Neural cell (in vitro differentiated cells): ENCODE results near the gene MACF1. TPM values are rescaled to one million over a fixed set of nuclear protein-coding genes. Genes with fewer than 3 reads are reported as not detected.
"Not testable (repeated sequence)": the region's sequence is repeated elsewhere in the genome, so short reads cannot be mapped to it uniquely, and the experiment has no call there.

Experiments used
- H2AFZ ChIP-seq: fragments of 200-600, 300-800 bp; sonication (generic), shearing (Covaris generic); 2 replicates; pipeline ENCODE4 v1.6.0; 2014; ENCODE audit warnings: low read depth, mild to moderate bottlenecking, antibody characterized with exemption, low read length, moderate library complexity
- H3F3A ChIP-seq: fragments of 200-600 bp; shearing (Covaris generic); 2 replicates; pipeline ENCODE4 v1.6.1; 2016; ENCODE audit warnings: mild to moderate bottlenecking, moderate library complexity, mixed read lengths, antibody characterized with exemption, low read length; ENCODE audit not compliant: insufficient read depth, poor library complexity, severe bottlenecking
- H3K27ac ChIP-seq: fragments of 200-600, 300-800 bp; sonication (generic), shearing (Covaris generic); 2 replicates; pipeline ENCODE4 v1.5.1; 2014; ENCODE audit warnings: mild to moderate bottlenecking, low read length, moderate library complexity
- H3K27me3 ChIP-seq: fragments of 300-800, 200-600 bp; sonication (generic), shearing (Covaris generic); 2 replicates; pipeline ENCODE4 v1.6.0; 2014; ENCODE audit warnings: mild to moderate bottlenecking, low read depth, low read length, moderate library complexity; ENCODE audit not compliant: insufficient read depth
- H3K36me3 ChIP-seq: fragments of 300-800, 200-600 bp; sonication (generic), shearing (Covaris generic); 2 replicates; pipeline ENCODE4 v1.5.1; 2014; ENCODE audit warnings: mild to moderate bottlenecking, antibody characterized with exemption, low read length, moderate library complexity; ENCODE audit not compliant: insufficient read depth
- H3K4me2 ChIP-seq: fragments of 300-800, 200-600 bp; sonication (generic), shearing (Covaris generic); 2 replicates; pipeline ENCODE4 v1.6.0; 2014; ENCODE audit warnings: mild to moderate bottlenecking, low read length
- H3K4me3 ChIP-seq: fragments of 300-800, 200-600 bp; sonication (generic), shearing (Covaris generic); 2 replicates; pipeline ENCODE4 v1.5.1; 2014; ENCODE audit warnings: mild to moderate bottlenecking, low read length, moderate library complexity
- H3K79me2 ChIP-seq: fragments of 200-600 bp; shearing (Covaris generic); replicated peaks from 2 replicates; pipeline ENCODE4 v1.6.0; 2014; ENCODE audit warnings: mild to moderate bottlenecking, low read length, moderate library complexity; ENCODE audit not compliant: insufficient read depth
- H3K9ac ChIP-seq: fragments of 300-800, 200-600 bp; sonication (generic), shearing (Covaris generic); 2 replicates; pipeline ENCODE4 v1.6.1; 2016; ENCODE audit warnings: mild to moderate bottlenecking, low read length, mixed read lengths
- H3K9me2 ChIP-seq: fragments of 200-600 bp; shearing (Covaris generic); 2 replicates; pipeline ENCODE4 v1.6.1; 2016; ENCODE audit warnings: mild to moderate bottlenecking, low read length, mixed read lengths; ENCODE audit not compliant: insufficient read depth
- H3K9me3 ChIP-seq: fragments of 200-600, 300-800 bp; sonication (generic), shearing (Covaris generic); 2 replicates; pipeline ENCODE4 v1.6.1; 2016; ENCODE audit warnings: mild to moderate bottlenecking, mixed run types, low read length, moderate library complexity, mixed read lengths
- H4K20me1 ChIP-seq: fragments of 200-600 bp; shearing (Covaris generic); 2 replicates; pipeline ENCODE4 v1.6.1; 2016; ENCODE audit warnings: mild to moderate bottlenecking, mixed run types; ENCODE audit not compliant: insufficient read depth
- EP300 ChIP-seq: fragments of 450-650 bp; conservative IDR thresholded peaks from 2 replicates; pipeline ENCODE4 v1.6.1; 2014; ENCODE audit warnings: antibody characterized with exemption, mild to moderate bottlenecking, moderate library complexity; ENCODE audit not compliant: poor library complexity, severe bottlenecking
- EZH2 ChIP-seq: fragments of 200-600, 300-800 bp; shearing (Covaris generic), sonication (generic); IDR thresholded peaks from 2 replicates; pipeline ENCODE4 v1.6.1; 2014; ENCODE audit warnings: antibody characterized with exemption, low read length, borderline replicate concordance, mild to moderate bottlenecking; ENCODE audit not compliant: insufficient read depth, poor library complexity, severe bottlenecking
- MXI1 ChIP-seq: fragments of 450-650 bp; conservative IDR thresholded peaks from 2 replicates; pipeline ENCODE4 v1.6.1; 2014; ENCODE audit warnings: antibody characterized with exemption, mild to moderate bottlenecking; ENCODE audit not compliant: poor library complexity, severe bottlenecking
- POLR2AphosphoS5 ChIP-seq: IDR thresholded peaks from 2 replicates; pipeline ENCODE4 v1.6.1; 2012
- RAD21 ChIP-seq: fragments of 450-650 bp; conservative IDR thresholded peaks from 2 replicates; pipeline ENCODE4 v1.6.1; 2014; ENCODE audit warnings: antibody characterized with exemption, mild to moderate bottlenecking, moderate library complexity
- SMC3 ChIP-seq: fragments of 450-650 bp; conservative IDR thresholded peaks from 2 replicates; pipeline ENCODE4 v1.6.1; 2014; ENCODE audit warnings: antibody characterized with exemption, mild to moderate bottlenecking, moderate library complexity; ENCODE audit not compliant: poor library complexity
- TAF1 ChIP-seq: IDR thresholded peaks from 2 replicates; pipeline ENCODE4 v1.6.1; 2012; ENCODE audit warnings: low read depth
- polyA plus RNA-seq: library from polyadenylated mRNA; depleted of rRNA; stranded (reverse); fragments of >200 nt; gene quantifications from 2 replicates; pipeline ENCODE4 v1.2.3, GENCODE V29; 2014
- TF ChIP-seq, protein P1 (sequence below): IDR thresholded peaks from 2 replicates; pipeline ENCODE4 v1.6.1; 2012; ENCODE audit warnings: borderline replicate concordance
- TF ChIP-seq, protein P2 (sequence below): fragments of 450-650 bp; IDR thresholded peaks from 2 replicates; pipeline ENCODE4 v1.5.1; 2014; ENCODE audit warnings: antibody characterized with exemption, mild to moderate bottlenecking, moderate library complexity; ENCODE audit not compliant: poor library complexity, severe bottlenecking

The MACF1 gene
- polyA plus RNA-seq, 1 donor from 2014 or later: 176 TPM

- Histone ChIP-seq H3K27ac (no peak overlapping the region), H3K79me2 (no peaks in the 10 kb centered on the region), H3K9me3 (no peaks in the 10 kb centered on the region), H3K9ac (no peak overlapping the region), H3K27me3 (no peaks in the 10 kb centered on the region), H3K36me3 (peaks cover 29% of the 10 kb centered on the region), H3K9me2 (no peaks in the 10 kb centered on the region), H2AFZ (no peak overlapping the region), H3F3A (no peaks in the 10 kb centered on the region), H3K4me3 (no peak overlapping the region), H3K4me2 (no peak overlapping the region), H4K20me1 (no peaks in the 10 kb centered on the region)
- TF ChIP-seq MXI1 (no peak), RAD21 (no peak), TAF1 (no peak), SMC3 (no peak), EZH2 (no peak), POLR2AphosphoS5 (no peak), EP300 (no peak)
- TF ChIP-seq, protein P1, sequence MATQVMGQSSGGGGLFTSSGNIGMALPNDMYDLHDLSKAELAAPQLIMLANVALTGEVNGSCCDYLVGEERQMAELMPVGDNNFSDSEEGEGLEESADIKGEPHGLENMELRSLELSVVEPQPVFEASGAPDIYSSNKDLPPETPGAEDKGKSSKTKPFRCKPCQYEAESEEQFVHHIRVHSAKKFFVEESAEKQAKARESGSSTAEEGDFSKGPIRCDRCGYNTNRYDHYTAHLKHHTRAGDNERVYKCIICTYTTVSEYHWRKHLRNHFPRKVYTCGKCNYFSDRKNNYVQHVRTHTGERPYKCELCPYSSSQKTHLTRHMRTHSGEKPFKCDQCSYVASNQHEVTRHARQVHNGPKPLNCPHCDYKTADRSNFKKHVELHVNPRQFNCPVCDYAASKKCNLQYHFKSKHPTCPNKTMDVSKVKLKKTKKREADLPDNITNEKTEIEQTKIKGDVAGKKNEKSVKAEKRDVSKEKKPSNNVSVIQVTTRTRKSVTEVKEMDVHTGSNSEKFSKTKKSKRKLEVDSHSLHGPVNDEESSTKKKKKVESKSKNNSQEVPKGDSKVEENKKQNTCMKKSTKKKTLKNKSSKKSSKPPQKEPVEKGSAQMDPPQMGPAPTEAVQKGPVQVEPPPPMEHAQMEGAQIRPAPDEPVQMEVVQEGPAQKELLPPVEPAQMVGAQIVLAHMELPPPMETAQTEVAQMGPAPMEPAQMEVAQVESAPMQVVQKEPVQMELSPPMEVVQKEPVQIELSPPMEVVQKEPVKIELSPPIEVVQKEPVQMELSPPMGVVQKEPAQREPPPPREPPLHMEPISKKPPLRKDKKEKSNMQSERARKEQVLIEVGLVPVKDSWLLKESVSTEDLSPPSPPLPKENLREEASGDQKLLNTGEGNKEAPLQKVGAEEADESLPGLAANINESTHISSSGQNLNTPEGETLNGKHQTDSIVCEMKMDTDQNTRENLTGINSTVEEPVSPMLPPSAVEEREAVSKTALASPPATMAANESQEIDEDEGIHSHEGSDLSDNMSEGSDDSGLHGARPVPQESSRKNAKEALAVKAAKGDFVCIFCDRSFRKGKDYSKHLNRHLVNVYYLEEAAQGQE: no peak
- TF ChIP-seq, protein P2, sequence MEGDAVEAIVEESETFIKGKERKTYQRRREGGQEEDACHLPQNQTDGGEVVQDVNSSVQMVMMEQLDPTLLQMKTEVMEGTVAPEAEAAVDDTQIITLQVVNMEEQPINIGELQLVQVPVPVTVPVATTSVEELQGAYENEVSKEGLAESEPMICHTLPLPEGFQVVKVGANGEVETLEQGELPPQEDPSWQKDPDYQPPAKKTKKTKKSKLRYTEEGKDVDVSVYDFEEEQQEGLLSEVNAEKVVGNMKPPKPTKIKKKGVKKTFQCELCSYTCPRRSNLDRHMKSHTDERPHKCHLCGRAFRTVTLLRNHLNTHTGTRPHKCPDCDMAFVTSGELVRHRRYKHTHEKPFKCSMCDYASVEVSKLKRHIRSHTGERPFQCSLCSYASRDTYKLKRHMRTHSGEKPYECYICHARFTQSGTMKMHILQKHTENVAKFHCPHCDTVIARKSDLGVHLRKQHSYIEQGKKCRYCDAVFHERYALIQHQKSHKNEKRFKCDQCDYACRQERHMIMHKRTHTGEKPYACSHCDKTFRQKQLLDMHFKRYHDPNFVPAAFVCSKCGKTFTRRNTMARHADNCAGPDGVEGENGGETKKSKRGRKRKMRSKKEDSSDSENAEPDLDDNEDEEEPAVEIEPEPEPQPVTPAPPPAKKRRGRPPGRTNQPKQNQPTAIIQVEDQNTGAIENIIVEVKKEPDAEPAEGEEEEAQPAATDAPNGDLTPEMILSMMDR: no peak
These were observed 262.1 kb downstream of the MACF1 start for GRCh38 chr1:39466413-39467107.

DNA sequence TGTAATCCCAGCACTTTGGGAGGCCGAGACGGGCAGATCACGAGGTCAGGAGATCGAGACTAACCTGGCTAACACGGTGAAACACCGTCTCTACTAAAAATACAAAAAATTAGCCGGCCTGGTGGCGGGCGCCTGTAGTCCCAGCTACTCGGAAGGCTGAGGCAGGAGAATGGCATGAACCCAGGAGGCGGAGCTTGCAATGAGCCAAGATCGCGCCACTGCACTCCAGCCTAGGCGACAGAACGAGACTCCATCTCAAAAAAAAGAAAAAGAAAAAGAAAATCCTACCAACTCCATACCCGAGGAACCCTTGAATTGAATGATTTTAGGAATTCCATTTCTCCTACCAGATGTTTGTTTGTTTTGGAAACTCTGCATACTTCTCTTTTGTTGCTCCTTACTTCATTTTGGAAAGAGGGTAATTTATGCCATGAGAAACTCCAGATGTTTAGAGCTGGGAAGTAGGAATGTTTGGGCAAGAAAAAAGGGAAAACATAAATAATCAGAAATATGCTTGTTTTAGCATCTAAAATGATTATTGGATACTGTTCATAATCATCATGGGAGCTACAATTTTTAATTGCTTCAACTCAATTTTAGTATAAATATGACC lies 262.7 kb downstream of the MACF1 start:
- peaks cover 24% of the 10 kb centered on the region for H3K36me3 ChIP-seq
- H3K9ac ChIP-seq, H4K20me1 ChIP-seq, H3F3A ChIP-seq, H3K79me2 ChIP-seq, H3K9me2 ChIP-seq, H3K27me3 ChIP-seq, H3K27ac ChIP-seq, H3K4me3 ChIP-seq, H2AFZ ChIP-seq, H3K9me3 ChIP-seq, H3K4me2 ChIP-seq: not testable (repeated sequence)
